ENCODE data around the gene CAPN5. TPM values are rescaled to one million over a fixed set of nuclear protein-coding genes. Genes with fewer than 3 reads are reported as not detected.

Gene CAPN5
- total and polyA plus RNA-seq, 4 donors: 6.5 to 25.8 (median 18.2) TPM

GRCh38 chr11:77087723-77088225 lies 21.0 kb downstream of the CAPN5 start:
- H3K36me3 ChIP-seq (ENCODE audit: control insufficient read depth in 4 of 4, insufficient read depth in 3 of 4, low read depth in 1 of 4, low read length in 3 of 4): no peaks in the 10 kb centered on the region
- H3K4me3 ChIP-seq (ENCODE audit: low read depth in 1 of 3, low read length in 3 of 3): no peak overlapping the region

More at GRCh38 chr11:77087723-77088225, 21.0 kb downstream of the CAPN5 start:
- no peak for DNase-seq (ENCODE audit: low spot score)
- Histone ChIP-seq H3K9me3 (ENCODE audit: control insufficient read depth in 4 of 4, low read length in 3 of 4) (no peaks in the 10 kb centered on the region), H3K9ac (ENCODE audit: low read depth in 1 of 2, low read length in 2 of 2) (no peak overlapping the region), H3K4me1 (ENCODE audit: control insufficient read depth in 4 of 4, insufficient read depth in 4 of 4, low read length in 3 of 4) (peaks cover 23 to 78% (median 63%) of the 10 kb centered on the region in 4 donors), H3K27me3 (ENCODE audit: control insufficient read depth in 4 of 4, insufficient read depth in 4 of 4, low read length in 3 of 4) (no peaks in the 10 kb centered on the region), H3K27ac (ENCODE audit: low read depth in 1 of 2, low read length in 2 of 2) (peak overlapping the region; percentile 76 to 81)
- TF ChIP-seq JUND (IDR thresholded peaks at IDR 0.05) (no peak), SP1 (IDR thresholded peaks at IDR 0.05) (no peak), NR2F2 (IDR thresholded peaks at IDR 0.05) (no peak), ATF3 (IDR thresholded peaks at IDR 0.05) (no peak), YY1 (IDR thresholded peaks at IDR 0.05) (no peak), RXRA (IDR thresholded peaks at IDR 0.05) (no peak), HNF4G (IDR thresholded peaks at IDR 0.05) (no peak), GABPA (IDR thresholded peaks at IDR 0.05 in 1 of 2, conservative IDR thresholded peaks at IDR 0.05 in 1 of 2) (no peak), RAD21 (IDR thresholded peaks at IDR 0.05) (no peak), ZBTB33 (IDR thresholded peaks at IDR 0.05) (no peak), CTCF (IDR thresholded peaks at IDR 0.05; ENCODE audit: low read depth, low read length, missing input control) (no peak), EGR1 (IDR thresholded peaks at IDR 0.05; ENCODE audit: low read depth in 2 of 2) (no peak), TAF1 (conservative IDR thresholded peaks at IDR 0.05) (no peak), HNF4A (conservative IDR thresholded peaks at IDR 0.05) (no peak), FOXA1 (IDR thresholded peaks at IDR 0.05) (no peak), FOXA2 (IDR thresholded peaks at IDR 0.05) (no peak)
- TF ChIP-seq, protein P1, sequence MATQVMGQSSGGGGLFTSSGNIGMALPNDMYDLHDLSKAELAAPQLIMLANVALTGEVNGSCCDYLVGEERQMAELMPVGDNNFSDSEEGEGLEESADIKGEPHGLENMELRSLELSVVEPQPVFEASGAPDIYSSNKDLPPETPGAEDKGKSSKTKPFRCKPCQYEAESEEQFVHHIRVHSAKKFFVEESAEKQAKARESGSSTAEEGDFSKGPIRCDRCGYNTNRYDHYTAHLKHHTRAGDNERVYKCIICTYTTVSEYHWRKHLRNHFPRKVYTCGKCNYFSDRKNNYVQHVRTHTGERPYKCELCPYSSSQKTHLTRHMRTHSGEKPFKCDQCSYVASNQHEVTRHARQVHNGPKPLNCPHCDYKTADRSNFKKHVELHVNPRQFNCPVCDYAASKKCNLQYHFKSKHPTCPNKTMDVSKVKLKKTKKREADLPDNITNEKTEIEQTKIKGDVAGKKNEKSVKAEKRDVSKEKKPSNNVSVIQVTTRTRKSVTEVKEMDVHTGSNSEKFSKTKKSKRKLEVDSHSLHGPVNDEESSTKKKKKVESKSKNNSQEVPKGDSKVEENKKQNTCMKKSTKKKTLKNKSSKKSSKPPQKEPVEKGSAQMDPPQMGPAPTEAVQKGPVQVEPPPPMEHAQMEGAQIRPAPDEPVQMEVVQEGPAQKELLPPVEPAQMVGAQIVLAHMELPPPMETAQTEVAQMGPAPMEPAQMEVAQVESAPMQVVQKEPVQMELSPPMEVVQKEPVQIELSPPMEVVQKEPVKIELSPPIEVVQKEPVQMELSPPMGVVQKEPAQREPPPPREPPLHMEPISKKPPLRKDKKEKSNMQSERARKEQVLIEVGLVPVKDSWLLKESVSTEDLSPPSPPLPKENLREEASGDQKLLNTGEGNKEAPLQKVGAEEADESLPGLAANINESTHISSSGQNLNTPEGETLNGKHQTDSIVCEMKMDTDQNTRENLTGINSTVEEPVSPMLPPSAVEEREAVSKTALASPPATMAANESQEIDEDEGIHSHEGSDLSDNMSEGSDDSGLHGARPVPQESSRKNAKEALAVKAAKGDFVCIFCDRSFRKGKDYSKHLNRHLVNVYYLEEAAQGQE (IDR thresholded peaks at IDR 0.05): no peak
- TF ChIP-seq, protein P2, sequence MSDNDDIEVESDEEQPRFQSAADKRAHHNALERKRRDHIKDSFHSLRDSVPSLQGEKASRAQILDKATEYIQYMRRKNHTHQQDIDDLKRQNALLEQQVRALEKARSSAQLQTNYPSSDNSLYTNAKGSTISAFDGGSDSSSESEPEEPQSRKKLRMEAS (IDR thresholded peaks at IDR 0.05): no peak
- WGBS: 93% methylated on average over 9 of the region's 9 CpGs

Data from liver (tissue), 9 donors.